Measurements from ENCODE around the gene MAB21L4. TPM values are rescaled to one million over a fixed set of nuclear protein-coding genes. Genes with fewer than 3 reads are reported as not detected.

Gene MAB21L4
- total RNA-seq, 4 donors from 2014 or later: 4.9 to 11.6 (median 9.8) TPM; not detected in 1

- peaks cover 0 to 13% (median 5%) of the 10 kb centered on the region in 4 donors for H3K4me1 ChIP-seq
- DNase-seq: no peak
- no peak overlapping the region for H3K4me3 ChIP-seq
- no peaks in the 10 kb centered on the region for H3K36me3 ChIP-seq
- H3K9me3 ChIP-seq: no peaks in the 10 kb centered on the region
- in situ Hi-C loops (cut with MboI; ENCODE audit: low pct_ligation_motif_present in 1 of 4, low pct_unique_long_range_greater_than_20kb in 1 of 4, low sequenced_read_pairs in 3 of 4) (no loop called here), intact Hi-C loops (cut with DNase I; ENCODE audit: low total_unique reads) (no loop called here)
- no peak overlapping the region for H3K27ac ChIP-seq
- H3K27me3 ChIP-seq: peaks cover 44% of the 10 kb centered on the region
- TF ChIP-seq POLR2A (IDR thresholded peaks at IDR 0.05) (no peak), EP300 (IDR thresholded peaks at IDR 0.05; ENCODE audit: low read depth) (no peak), POLR2AphosphoS5 (IDR thresholded peaks at IDR 0.05) (no peak), CTCF (IDR thresholded peaks at IDR 0.05) (no peak)
- WGBS, 2 donors (ENCODE audit: low coverage in 1 of 2): 69 to 73% methylated on average over 6 to 19 of the region's 20 CpGs
These were observed 15.8 kb upstream of the MAB21L4 start for GRCh38 chr2:240911641-240912265.

- H3K4me1 ChIP-seq: peaks cover 0 to 6% (median 0%) of the 10 kb centered on the region in 4 donors
- H3K36me3 ChIP-seq: no peaks in the 10 kb centered on the region
- TF ChIP-seq EP300 (IDR thresholded peaks at IDR 0.05; ENCODE audit: low read depth): no peak
- TF ChIP-seq POLR2A (IDR thresholded peaks at IDR 0.05): no peak
- TF ChIP-seq POLR2AphosphoS5 (IDR thresholded peaks at IDR 0.05): no peak
- TF ChIP-seq CTCF (IDR thresholded peaks at IDR 0.05): no peak
- in situ Hi-C loops (cut with MboI; ENCODE audit: low pct_ligation_motif_present in 1 of 4, low pct_unique_long_range_greater_than_20kb in 1 of 4, low sequenced_read_pairs in 3 of 4) (no loop called here), intact Hi-C loops (cut with DNase I; ENCODE audit: low total_unique reads) (no loop called here)
- H3K4me3 ChIP-seq: no peak overlapping the region
- H3K27ac ChIP-seq: no peak overlapping the region
- DNase-seq: no peak
- 62% methylated on average over 17 of the region's 17 CpGs; no CpG with 5 or more reads in 1 of the 2 donors for WGBS, 2 donors (ENCODE audit: low coverage in 1 of 2)
- H3K9me3 ChIP-seq: no peaks in the 10 kb centered on the region
- peaks cover 46% of the 10 kb centered on the region for H3K27me3 ChIP-seq
These were observed 13.4 kb upstream of the MAB21L4 start for GRCh38 chr2:240909216-240909974.

GRCh38 chr2:240906911-240907590 is 11.1 kb upstream of the MAB21L4 start:
- in situ Hi-C loops (cut with MboI; ENCODE audit: low pct_ligation_motif_present in 1 of 4, low pct_unique_long_range_greater_than_20kb in 1 of 4, low sequenced_read_pairs in 3 of 4) (no loop called here), intact Hi-C loops (cut with DNase I; ENCODE audit: low total_unique reads) (no loop called here)
- peaks cover 57% of the 10 kb centered on the region for H3K27me3 ChIP-seq
- H3K4me1 ChIP-seq: no peaks in the 10 kb centered on the region
- H3K36me3 ChIP-seq: no peaks in the 10 kb centered on the region
- no peak for DNase-seq
- TF ChIP-seq POLR2AphosphoS5 (IDR thresholded peaks at IDR 0.05) (no peak), CTCF (IDR thresholded peaks at IDR 0.05) (no peak)
- no peak overlapping the region for H3K27ac ChIP-seq
- 57% methylated on average over 21 of the region's 22 CpGs; no CpG with 5 or more reads in 1 of the 2 donors for WGBS, 2 donors (ENCODE audit: low coverage in 1 of 2)
- H3K9me3 ChIP-seq: no peaks in the 10 kb centered on the region
- H3K4me3 ChIP-seq: no peak overlapping the region

GRCh38 chr2:240906141-240906910 is 10.4 kb upstream of the MAB21L4 start, which contains the start of gene CROCC2:
Gene CROCC2 (plus strand): TSS chr2:240906336. CDS start chr2:240906514, 178 bp downstream.
- intact Hi-C loops (cut with DNase I; ENCODE audit: low total_unique reads): no loop called here
- H3K36me3 ChIP-seq: no peaks in the 10 kb centered on the region
- no peak for DNase-seq
- in situ Hi-C loops (cut with MboI; ENCODE audit: low pct_ligation_motif_present in 1 of 4, low pct_unique_long_range_greater_than_20kb in 1 of 4, low sequenced_read_pairs in 3 of 4): no loop called here
- H3K27ac ChIP-seq: no peak within 1 kb of the TSS
- peaks cover 63% of the 10 kb centered on the region for H3K27me3 ChIP-seq
- no peaks in the 10 kb centered on the region for H3K9me3 ChIP-seq
- TF ChIP-seq EP300 (IDR thresholded peaks at IDR 0.05; ENCODE audit: low read depth): no peak
- TF ChIP-seq POLR2A (IDR thresholded peaks at IDR 0.05): no peak
- TF ChIP-seq CTCF (IDR thresholded peaks at IDR 0.05): no peak
- no peak for TF ChIP-seq POLR2AphosphoS5 (IDR thresholded peaks at IDR 0.05)
- no peaks in the 10 kb centered on the region for H3K4me1 ChIP-seq
- no peak within 1 kb of the TSS for H3K4me3 ChIP-seq
- 38% methylated on average over 18 of the region's 23 CpGs; no CpG with 5 or more reads in 1 of the 2 donors for WGBS, 2 donors (ENCODE audit: low coverage in 1 of 2)

Measured in transverse colon (tissue), 4 donors.